C1 segment of cervical spinal cord (tissue), 14 donors: ENCODE data around the gene SCN5A.
"Not testable (repeated sequence)": the region's sequence is repeated elsewhere in the genome, so short reads cannot be mapped to it uniquely, and the experiment has no call there.

ENCODE experiments used
- DNase-seq, 14 donors: peaks; one replicate each; lab custom pipeline; 2025; lab: John Stamatoyannopoulos, UW

The SCN5A gene

DNA sequence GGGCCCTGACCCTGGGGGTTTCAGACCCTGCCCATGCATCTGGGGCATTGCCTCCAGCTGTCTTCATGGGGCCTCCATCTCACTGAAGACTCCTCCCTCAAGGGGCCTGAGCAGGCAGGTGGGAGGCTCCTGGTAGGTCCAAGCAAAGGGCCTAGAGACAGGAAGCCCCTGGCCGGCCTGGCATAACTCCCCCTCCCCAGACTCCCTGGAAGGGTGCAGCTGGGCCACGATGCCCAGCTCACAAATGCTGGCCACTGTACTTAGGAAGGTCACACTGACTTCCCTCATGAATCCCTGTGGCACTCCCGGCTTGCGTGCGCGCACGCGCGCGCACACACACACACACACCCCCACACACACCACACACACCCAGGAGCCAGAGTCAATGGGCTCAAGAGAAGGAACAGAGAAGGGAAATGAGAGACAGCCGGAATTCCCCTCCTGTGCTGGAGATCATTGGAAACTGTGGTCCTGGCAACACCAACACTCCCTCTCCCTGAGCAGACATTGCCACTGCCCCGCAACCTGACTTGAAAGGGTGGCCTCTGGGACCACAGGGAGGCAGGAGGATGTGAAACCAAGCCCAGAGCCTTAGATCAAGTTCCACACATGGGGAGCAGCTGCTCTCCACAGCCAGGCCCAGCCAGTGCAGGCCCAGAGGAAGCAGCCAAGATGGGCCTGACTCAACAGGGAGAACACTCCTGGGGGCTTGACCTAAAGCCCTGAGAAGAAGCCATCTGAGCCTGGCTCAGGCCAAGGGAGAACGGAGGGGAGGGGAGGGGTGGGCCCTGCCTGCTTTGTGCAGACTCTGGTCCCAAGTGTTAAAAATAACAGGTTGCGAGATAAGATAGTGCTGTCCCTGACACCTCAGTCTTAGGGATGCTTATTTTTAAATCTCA, 69.7 kb downstream of the SCN5A start:
- DNase-seq, result no peak

DNA sequence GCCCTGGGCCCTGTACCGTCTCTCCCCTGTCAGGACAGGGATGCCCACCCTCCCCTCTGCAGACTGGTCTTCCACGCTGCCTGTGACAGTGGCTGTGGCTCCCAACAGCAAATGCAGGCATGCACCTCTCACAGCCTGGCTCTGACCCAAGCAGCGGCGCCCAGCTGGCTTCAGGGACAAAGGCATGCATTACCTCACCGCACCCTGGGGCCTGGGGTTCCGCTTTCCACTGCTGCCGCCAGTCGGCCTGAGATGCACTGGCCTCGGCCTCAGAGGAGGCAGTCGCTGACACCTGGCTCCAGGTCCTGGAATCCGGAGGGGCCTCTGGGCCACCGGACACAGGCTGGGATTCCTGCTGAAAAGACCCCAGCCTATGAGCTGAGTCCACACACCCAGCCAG, 70.3 kb downstream of the SCN5A start:
- DNase-seq, result no peak

DNA sequence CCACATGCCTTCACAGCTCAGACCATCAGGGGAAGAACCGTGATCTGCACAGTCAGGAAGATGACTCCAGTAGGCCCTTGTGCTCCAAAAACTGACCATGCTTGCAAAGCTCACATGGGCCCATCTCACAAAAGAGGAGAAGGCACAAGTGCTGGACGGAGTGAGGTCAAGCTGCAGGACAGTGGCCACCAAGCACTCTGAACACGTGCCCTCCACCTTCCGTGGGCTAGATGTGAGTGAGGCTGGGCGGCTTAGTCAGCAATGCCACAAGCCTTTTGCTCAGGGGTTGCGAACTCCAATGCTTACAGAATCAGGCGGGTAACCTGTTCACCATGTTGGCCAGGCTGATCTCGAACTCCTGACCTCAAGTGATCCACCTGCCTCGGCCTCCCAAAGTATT, 70.9 kb downstream of the SCN5A start:
- DNase-seq, result no peak

- no peak for DNase-seq
Measured at GRCh38 chr3:38578081-38578475, 71.4 kb downstream of the SCN5A start.

DNA sequence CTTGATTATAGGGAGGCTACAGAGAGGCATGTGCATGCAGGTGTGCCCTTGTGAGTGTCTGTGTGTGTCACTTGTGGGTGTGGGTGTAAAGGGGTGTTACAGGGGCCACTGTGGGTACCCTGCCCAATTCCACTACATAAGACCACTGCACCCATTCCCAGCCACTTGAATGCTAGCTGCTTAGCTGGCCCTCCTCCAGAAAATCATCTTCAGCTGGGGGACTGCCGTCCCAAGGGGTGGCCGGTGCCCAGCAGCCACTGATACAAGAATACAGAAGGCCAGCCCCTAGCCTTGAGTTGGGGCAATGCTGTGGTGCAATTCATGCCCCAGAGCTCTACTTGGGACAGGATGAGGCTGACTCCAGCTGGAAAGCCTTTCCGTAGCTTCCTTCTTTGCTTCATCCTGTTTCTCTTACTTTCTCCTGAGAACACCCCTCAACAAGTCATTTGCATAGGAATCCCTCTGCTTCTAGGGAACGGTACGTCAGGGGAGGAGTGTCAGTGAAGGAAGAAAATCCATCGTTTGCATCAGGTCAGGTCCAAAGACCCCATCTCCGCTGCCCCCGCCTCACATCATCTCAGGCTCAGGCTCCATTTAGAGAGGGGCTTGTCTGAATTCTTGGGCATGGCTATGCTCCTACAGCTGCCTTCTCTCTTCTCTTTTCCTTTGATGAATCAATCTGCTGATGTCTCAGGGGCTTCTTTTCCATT, 72.0 kb downstream of the SCN5A start:
- no peak for DNase-seq

DNA sequence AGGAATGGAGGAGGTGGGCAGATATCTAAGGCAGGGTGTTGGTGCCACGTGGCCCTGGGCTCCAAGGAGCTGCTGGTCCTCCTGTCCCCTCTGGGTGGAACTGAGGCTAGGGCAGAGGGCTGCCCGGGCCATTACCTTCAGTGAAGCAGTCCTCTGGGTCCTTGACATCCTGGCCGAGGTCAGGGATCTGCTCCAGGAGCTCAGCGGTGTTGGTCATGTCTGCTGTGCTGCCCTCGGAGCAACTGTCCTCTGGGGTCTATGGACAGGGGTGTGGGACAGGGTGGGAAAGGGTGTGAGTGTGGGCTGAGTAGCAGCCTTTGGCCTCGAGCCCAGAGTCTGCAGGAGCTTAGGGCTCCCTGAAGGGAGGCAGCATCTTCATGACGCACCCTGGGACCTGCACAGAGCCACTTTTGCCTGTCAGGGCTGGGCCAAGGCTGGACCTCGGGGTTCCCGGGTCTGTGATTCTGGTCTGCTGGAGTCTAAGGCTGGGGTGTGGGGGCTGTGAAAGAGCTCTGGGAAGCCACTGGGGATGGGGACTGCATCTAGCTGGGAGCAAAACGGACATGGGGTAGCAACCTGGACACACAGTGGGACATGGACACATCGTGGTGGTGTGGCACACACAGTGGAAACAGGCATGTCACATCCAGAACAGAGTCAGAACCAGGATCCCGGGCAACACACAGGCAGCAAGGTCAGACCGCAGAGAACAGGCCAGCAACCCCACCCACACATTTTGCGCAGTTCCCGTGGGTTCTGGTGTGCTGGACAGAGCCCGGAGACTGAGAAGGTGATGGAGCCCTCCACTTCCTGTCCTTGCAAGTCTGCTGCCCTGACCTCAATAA, 72.7 kb downstream of the SCN5A start:
- no peak for DNase-seq

DNA sequence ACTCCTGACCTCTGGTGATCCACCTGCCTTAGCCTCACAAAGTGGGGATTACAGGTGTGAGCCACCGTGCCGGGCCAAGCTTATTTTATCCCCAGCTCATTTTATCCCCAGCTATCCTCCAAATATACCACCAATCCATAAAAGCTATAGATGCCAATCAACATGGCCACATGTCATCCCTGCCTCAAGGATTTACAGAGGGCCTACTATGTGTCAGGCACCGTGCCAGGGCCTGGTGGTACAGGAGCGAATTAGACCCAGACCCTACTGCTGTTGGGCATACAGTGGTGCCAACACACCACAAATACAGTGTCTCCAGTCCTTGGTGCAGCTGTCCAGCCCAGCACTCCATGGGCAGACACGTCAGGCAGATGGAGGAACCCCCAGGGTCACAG, 73.4 kb downstream of the SCN5A start:
- no peak for DNase-seq

DNA sequence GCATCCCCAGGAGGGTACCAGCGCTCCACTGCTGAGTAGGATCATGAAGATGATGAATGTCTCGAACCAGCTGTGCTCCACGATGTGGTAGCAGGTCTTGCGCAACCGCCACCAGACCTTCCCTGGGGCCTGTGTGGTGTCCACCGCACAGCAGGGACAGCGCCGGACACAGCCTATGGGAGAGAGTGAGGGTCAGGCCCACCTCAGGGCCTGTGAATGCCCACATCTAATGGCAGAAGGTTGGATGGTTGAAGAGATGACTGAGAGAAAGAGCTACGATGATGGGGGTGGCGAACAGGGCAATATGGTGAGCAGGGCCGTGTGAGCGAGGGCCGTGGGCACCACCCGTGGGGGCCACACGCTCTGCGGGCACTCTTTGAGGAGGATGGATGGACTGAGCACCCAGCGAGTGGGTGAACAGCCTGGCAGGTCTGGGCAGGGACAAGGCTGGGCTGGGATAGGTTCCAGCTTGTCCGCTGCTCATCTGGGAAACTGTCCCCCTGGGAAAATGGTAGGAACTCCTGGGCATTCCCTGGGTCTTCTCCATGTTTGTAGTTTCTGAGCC, 74.1 kb downstream of the SCN5A start:
- DNase-seq, result no peak

- DNase-seq, result no peak
Measured at GRCh38 chr3:38574411-38575278, 74.8 kb downstream of the SCN5A start.

- DNase-seq, result no peak
Measured at GRCh38 chr3:38573556-38573955, 75.9 kb downstream of the SCN5A start.

GRCh38 chr3:38573111-38573510, 76.4 kb downstream of the SCN5A start:
- no peak for DNase-seq

DNA sequence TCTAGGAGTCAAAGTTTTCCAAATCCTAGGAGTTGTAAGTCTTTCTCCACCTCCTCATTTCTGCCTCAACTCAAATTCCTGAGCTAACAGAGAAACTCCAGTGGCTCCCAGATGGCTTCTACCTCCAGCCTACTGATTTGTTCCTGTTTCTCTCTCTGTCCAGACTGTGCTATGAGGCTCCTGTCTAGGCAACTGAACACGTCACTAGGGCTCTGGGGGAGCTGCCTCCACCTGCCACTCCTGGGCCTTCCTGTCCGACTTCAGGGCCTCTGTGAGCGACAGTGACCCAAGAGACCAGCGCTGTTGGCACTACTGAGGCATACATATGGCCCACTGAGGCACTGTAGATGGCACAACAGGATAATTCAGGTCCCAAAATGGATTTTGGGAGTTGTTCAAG, 82.0 kb downstream of the SCN5A start:
- no peak for DNase-seq

DNA sequence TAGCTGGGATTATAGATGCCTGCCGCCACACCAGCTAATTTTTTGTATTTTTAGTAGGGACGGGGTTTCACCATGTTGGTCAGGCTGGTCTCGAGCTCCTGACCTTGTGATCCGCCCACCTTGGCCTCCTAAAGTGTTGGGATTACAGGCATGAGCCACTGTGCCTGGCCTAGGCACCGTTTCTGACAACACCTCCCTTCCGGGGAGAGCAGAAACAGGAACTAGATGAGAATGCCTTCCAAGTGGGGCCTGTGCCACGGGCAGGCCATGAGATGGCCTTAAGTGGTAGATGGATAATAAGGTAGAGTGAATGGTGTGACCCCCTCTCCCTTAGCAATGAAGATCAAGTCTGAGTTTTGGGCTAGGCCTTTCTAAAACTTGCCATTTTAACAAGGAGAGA, 82.7 kb downstream of the SCN5A start:
- not testable (repeated sequence) for DNase-seq

DNA sequence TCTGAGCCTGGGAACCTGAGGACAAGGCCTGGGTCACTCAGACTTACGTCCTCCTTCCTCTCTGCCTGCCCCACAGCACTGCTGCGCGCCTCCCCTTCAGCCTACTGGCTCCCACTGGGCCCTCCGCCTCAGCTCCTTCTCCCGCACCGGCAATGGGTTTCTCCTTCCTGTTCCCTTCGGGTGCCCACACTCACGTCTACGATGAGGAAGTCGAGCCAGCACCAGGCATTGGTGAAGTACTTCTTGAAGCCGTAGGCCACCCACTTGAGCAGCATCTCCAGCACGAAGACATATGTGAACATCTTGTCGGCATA, 83.3 kb downstream of the SCN5A start:
- no peak for DNase-seq

DNA sequence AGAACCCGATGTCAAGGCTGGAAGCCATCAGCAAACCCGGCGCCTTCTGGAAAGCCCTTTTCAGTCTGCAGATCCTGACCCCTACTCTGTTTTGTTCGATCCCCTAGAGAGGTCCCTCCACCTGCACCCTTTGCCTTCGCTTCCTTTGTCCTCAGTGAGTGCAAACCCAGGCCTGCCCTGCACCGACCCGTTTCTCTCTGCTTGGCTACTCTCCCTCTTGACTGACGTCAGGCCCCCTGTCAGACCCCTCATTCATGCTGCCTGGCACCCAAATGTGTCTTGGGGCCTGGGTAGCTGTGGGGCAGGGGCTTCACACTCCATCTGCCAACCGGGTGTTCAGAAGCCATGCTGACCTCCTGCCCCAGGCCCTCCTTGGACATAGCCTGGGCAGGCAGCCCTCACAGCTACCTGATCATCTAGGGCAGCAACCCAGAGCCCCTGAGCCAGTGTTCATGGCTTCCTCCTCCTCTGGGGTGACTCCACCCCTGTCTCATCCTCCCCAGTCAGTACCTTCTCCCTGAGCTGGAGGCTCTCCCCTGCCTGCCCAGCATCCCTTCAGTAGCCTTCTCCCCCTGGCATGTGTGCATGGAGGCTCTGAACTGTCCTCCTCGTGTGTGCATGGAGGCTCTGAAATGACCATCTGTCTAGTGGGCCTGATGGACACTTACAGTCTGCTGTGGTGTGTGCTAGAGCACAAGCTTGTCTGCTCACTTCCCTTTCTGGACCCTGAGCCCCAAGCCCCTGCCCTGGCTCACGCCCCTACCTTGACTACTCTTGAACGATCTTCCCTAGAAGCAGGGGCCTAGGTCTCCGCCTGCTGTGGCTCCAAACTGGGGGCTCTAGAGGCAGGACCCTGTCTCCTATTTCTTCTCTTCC, 83.9 kb downstream of the SCN5A start:
- DNase-seq, result no peak

GRCh38 chr3:38564631-38565338, 84.7 kb downstream of the SCN5A start:
- DNase-seq, result no peak

- no peak for DNase-seq
Measured at GRCh38 chr3:38563886-38564270, 85.6 kb downstream of the SCN5A start.

- DNase-seq, result no peak
Measured at GRCh38 chr3:38563070-38563885, 86.2 kb downstream of the SCN5A start.
